Right lobe of liver (tissue), 6 donors: ENCODE data around the gene KANSL1. TPM values are rescaled to one million over a fixed set of nuclear protein-coding genes. Genes with fewer than 3 reads are reported as not detected.
"Not testable (repeated sequence)": the region's sequence is repeated elsewhere in the genome, so short reads cannot be mapped to it uniquely, and the experiment has no call there.

Experiments
- ATAC-seq, 4 donors: fragments of 200-7000 bp; cut with Tn5 transposase; one replicate each; pipeline ENCODE4 v1.9.1; 2020; ENCODE audit warnings: mild to moderate bottlenecking in 4 of 4, moderate library complexity in 4 of 4
- DNase-seq, 3 donors: peaks; one replicate each; pipeline ENCODE4 v3.0.0-alpha.2; 2020
- H3K27ac ChIP-seq, 3 donors: fragments of 200-600 bp; one replicate each; pipeline ENCODE4 v1.8.0; 2022
- H3K27me3 ChIP-seq, 2 donors: fragments of 200-600 bp; one replicate each; pipeline ENCODE4 v1.8.0; 2022
- H3K36me3 ChIP-seq, 4 donors: fragments of 200-600 bp; sonication (generic) in 1 of 4; one replicate each; pipeline versions ENCODE4 v1.5.1 to v1.8.0; 2017 to 2022; ENCODE audit warnings: control low read depth in 1 of 4
- H3K4me1 ChIP-seq, 4 donors: fragments of 200-600 bp; sonication (generic) in 1 of 4; one replicate each; pipeline versions ENCODE4 v1.5.1 to v1.8.0; 2017 to 2022; ENCODE audit warnings: control low read depth in 1 of 4
- H3K4me3 ChIP-seq, 3 donors: fragments of 200-600 bp; one replicate each; pipeline ENCODE4 v1.8.0; 2022
- H3K9me3 ChIP-seq, 4 donors: fragments of 200-600 bp; sonication (generic) in 1 of 4; one replicate each; pipeline versions ENCODE4 v1.5.1 to v1.8.0; 2017 to 2022; ENCODE audit warnings: control low read depth in 1 of 4
- CTCF ChIP-seq, 4 donors: fragments of 200-600 bp in 3 of 4; fragments of 450-650 bp in 1 of 4; IDR thresholded peaks; one replicate each; pipeline versions ENCODE4 v1.5.1 to v1.8.0; 2016 to 2022; ENCODE audit warnings: antibody characterized with exemption in 4 of 4, mild to moderate bottlenecking in 2 of 4
- POLR2A ChIP-seq: fragments of 450-650 bp; IDR thresholded peaks from one replicate; pipeline ENCODE4 v1.6.1; 2017; ENCODE audit warnings: antibody characterized with exemption, mild to moderate bottlenecking
- WGBS: methylation state at CpG from one replicate; pipeline ENCODE4 v1.1.6; 2018; ENCODE audit warnings: low coverage, low lambda C conversion rate; ENCODE audit not compliant: insufficient coverage; ENCODE audit errors: missing lambda C conversion rate; 5-methylcytosine and 5-hydroxymethylcytosine counted together
- intact Hi-C, 2 donors: fragments of 100-400 bp; cut with DNase I; formaldehyde crosslinking; loops; one replicate each; pipeline versions ENCODE4 v1.11.2 to v1.14.1; 2022
- total RNA-seq, 6 experiments: library from RNA; depleted of rRNA in 2 of 6; stranded (reverse); fragments of >200 nt in 2 of 6; fragmentation: NEBNext Ultra II Directional in 3 of 6; extraction: Animal tissue kit (Norgen Biotek cat#: 25700) in 3 of 6; gene quantifications; one replicate each; pipeline versions ENCODE4 v1.1.0 to v1.2.4, GENCODE V29; 2016 to 2023
- donor health status: DM: no; HTN: yes; CAD: no.
- donor health status: DM: no; HTN: no; CAD: no.
- donor health status: DM: no; HTN: no; CAD: no.
- donor health status: DM: no; HTN: yes; CAD: no.
- donor health status: DM: no; HTN: yes; CAD: no.

The KANSL1 gene
- total RNA-seq, 6 experiments from 2014 or later, result 23.1 to 29.5 (median 25.9) TPM

- intact Hi-C loops, result no loop called here
- Histone ChIP-seq H3K36me3 (no peaks in the 10 kb centered on the region), H3K4me1 (peaks cover 0 to 31% (median 3%) of the 10 kb centered on the region in 4 donors), H3K27me3 (no peaks in the 10 kb centered on the region), H3K9me3 (no peaks in the 10 kb centered on the region), H3K4me3 (no peak overlapping the region), H3K27ac (no peak overlapping the region)
- 79% methylated on average over 6 of the region's 6 CpGs for WGBS
- TF ChIP-seq POLR2A (no peak), CTCF (IDR thresholded peaks at IDR 0.05) (no peak)
- DNase-seq (no peak), ATAC-seq (no peak)
These were observed 77.5 kb downstream of the KANSL1 start for GRCh38 chr17:46115699-46116098.

GRCh38 chr17:46111236-46111635, 82.0 kb downstream of the KANSL1 start:
- H3K27ac ChIP-seq, DNase-seq, ATAC-seq, H3K9me3 ChIP-seq, H3K4me3 ChIP-seq, intact Hi-C loops, H3K27me3 ChIP-seq, H3K36me3 ChIP-seq: not testable (repeated sequence)
- H3K4me1 ChIP-seq, result peaks cover 0 to 42% (median 18%) of the 10 kb centered on the region in 4 donors
- WGBS, result 94% methylated on average over 7 of the region's 11 CpGs

GRCh38 chr17:46110219-46110618, 83.0 kb downstream of the KANSL1 start:
- TF ChIP-seq CTCF (IDR thresholded peaks at IDR 0.05) (no peak), POLR2A (no peak)
- H3K4me3 ChIP-seq, result no peak overlapping the region
- H3K27me3 ChIP-seq, result no peaks in the 10 kb centered on the region
- DNase-seq (no peak), ATAC-seq (no peak)
- intact Hi-C loops, result no loop called here
- no peaks in the 10 kb centered on the region for H3K36me3 ChIP-seq
- WGBS, result 85% methylated on average over 1 of the region's 1 CpG
- no peaks in the 10 kb centered on the region for H3K9me3 ChIP-seq
- H3K27ac ChIP-seq, result no peak overlapping the region
- H3K4me1 ChIP-seq, result peaks cover 0 to 42% (median 18%) of the 10 kb centered on the region in 4 donors

GRCh38 chr17:46109603-46110189, 83.5 kb downstream of the KANSL1 start:
- Histone ChIP-seq H3K4me3 (no peak overlapping the region), H3K27me3 (no peaks in the 10 kb centered on the region), H3K4me1 (peaks cover 0 to 42% (median 18%) of the 10 kb centered on the region in 4 donors), H3K36me3 (no peaks in the 10 kb centered on the region), H3K27ac (no peak overlapping the region), H3K9me3 (no peaks in the 10 kb centered on the region)
- DNase-seq, result no peak
- intact Hi-C loops, result no loop called here
- no peak for ATAC-seq
- WGBS, result 57% methylated on average over 2 of the region's 2 CpGs
- no peak for TF ChIP-seq POLR2A
- no peak for TF ChIP-seq CTCF (IDR thresholded peaks at IDR 0.05)

GRCh38 chr17:46108550-46109110, 84.6 kb downstream of the KANSL1 start:
- H3K4me1 ChIP-seq, result peaks cover 0 to 42% (median 18%) of the 10 kb centered on the region in 4 donors
- ATAC-seq (peak; percentile 64 to 73 (median 66)), DNase-seq (no peak)
- peak overlapping the region in 1 of 3 donors; percentile 24 for H3K27ac ChIP-seq
- no peaks in the 10 kb centered on the region for H3K36me3 ChIP-seq
- TF ChIP-seq CTCF (IDR thresholded peaks at IDR 0.05) (no peak), POLR2A (no peak)
- 33% methylated on average over 4 of the region's 4 CpGs for WGBS
- H3K27me3 ChIP-seq, result no peaks in the 10 kb centered on the region
- intact Hi-C loops, result no loop called here
- H3K4me3 ChIP-seq, result no peak overlapping the region
- no peaks in the 10 kb centered on the region for H3K9me3 ChIP-seq
